A549 (cell line): Measurements from ENCODE around the gene SOX8.

Experiments
- CBX8 ChIP-seq: fragments of 200-600 bp; sonication (generic); IDR thresholded peaks from 2 replicates; pipeline ENCODE4 v1.6.1; 2016
- CHD2 ChIP-seq: fragments of 150-350 bp; IDR thresholded peaks from 2 replicates; pipeline ENCODE4 v1.6.1; 2014; ENCODE audit warnings: low read length; ENCODE audit not compliant: partially characterized antibody
- MYC ChIP-seq: IDR thresholded peaks from 2 replicates; pipeline ENCODE4 v1.6.1; 2012; ENCODE audit warnings: mild to moderate bottlenecking, inconsistent platforms, low read length, improper control_type of control experiment, borderline replicate concordance
- RAD21 ChIP-seq, 2 experiments: fragments of >200 bp in 1 of 2; sonication (Bioruptor Twin) in 1 of 2; formaldehyde crosslinking in 1 of 2; IDR thresholded peaks in 1 of 2; conservative IDR thresholded peaks in 1 of 2; 2 replicates in 1 of 2; 3 replicates in 1 of 2; pipeline ENCODE4 v1.6.1; 2012 to 2018; ENCODE audit warnings: inconsistent platforms in 1 of 2
- TF ChIP-seq, protein P1 (sequence below): fragments of >200 bp; sonication (Bioruptor Twin); formaldehyde crosslinking; IDR thresholded peaks from 3 replicates; pipeline ENCODE4 v1.5.1; 2016

DNA sequence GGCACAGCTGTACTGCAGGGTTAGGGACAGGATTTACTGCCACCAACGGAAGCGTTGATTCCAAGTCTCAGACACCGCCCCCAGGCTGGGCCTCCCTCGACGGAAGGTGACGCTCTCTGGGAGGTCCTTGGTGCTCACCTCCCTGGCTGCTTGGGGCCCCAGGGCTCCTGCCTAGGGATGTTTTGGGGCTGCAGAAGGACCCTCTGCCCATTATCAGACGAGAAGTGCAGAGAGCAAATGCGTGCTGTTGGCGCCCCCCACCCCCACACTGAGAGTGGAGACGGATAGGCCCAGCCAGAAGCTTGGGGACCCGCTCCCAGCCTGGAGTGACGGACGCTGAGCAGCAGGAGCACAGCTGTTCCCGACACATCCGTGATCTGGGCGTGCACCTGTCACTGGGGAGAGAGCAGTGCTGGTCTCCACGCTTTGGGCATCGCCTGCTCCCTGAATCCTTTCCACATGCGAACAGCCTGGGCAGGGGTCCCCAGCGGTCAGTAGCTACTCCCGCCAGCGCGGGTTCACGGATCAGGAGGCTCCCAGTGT is 5.1 kb upstream of the SOX8 start:
- TF ChIP-seq, protein P1, sequence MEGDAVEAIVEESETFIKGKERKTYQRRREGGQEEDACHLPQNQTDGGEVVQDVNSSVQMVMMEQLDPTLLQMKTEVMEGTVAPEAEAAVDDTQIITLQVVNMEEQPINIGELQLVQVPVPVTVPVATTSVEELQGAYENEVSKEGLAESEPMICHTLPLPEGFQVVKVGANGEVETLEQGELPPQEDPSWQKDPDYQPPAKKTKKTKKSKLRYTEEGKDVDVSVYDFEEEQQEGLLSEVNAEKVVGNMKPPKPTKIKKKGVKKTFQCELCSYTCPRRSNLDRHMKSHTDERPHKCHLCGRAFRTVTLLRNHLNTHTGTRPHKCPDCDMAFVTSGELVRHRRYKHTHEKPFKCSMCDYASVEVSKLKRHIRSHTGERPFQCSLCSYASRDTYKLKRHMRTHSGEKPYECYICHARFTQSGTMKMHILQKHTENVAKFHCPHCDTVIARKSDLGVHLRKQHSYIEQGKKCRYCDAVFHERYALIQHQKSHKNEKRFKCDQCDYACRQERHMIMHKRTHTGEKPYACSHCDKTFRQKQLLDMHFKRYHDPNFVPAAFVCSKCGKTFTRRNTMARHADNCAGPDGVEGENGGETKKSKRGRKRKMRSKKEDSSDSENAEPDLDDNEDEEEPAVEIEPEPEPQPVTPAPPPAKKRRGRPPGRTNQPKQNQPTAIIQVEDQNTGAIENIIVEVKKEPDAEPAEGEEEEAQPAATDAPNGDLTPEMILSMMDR = no peak
- TF ChIP-seq CBX8 (no peak), RAD21 (conservative IDR thresholded peaks at IDR 0.05 in 1 of 2, IDR thresholded peaks at IDR 0.05 in 1 of 2) (no peak), MYC (no peak), CHD2 (no peak)
